CD4-positive, alpha-beta T cell (primary cell): ENCODE measurements around the gene SH3GL2. TPM values are rescaled to one million over a fixed set of nuclear protein-coding genes. Genes with fewer than 3 reads are reported as not detected.

Experiments
- ATAC-seq: fragments of 200-7000 bp; cut with Tn5 transposase; one replicate; pipeline ENCODE4 v1.10.0; 2022; ENCODE audit warnings: mild to moderate bottlenecking; ENCODE audit not compliant: poor library complexity
- CTCF ChIA-PET: fragments of 350-600 bp; sonication (Branson Sonifier 250); formaldehyde crosslinking; loops from one replicate; lab custom pipeline; 2021; ENCODE audit warnings: antibody characterized with exemption, inconsistent platforms; lab: Charles Lee
- POLR2A ChIA-PET: fragments of 350-600 bp; sonication (Branson Sonifier 250); formaldehyde crosslinking; loops from one replicate; lab custom pipeline; 2021; ENCODE audit warnings: antibody characterized with exemption, inconsistent platforms; lab: Charles Lee
- DNase-seq, 14 experiments: peaks; one replicate each; pipeline ENCODE4 v3.0.0-alpha.2; 2013 to 2020; ENCODE audit warnings: mixed read lengths in 2 of 14
- H3K27ac ChIP-seq, 2 donors: one replicate each; pipeline versions ENCODE4 v1.5.1 to v1.7.0; 2013; ENCODE audit warnings: low read length in 2 of 2, low read depth in 1 of 2, mild to moderate bottlenecking in 1 of 2
- H3K27me3 ChIP-seq, 2 experiments: 1 replicate in 1 of 2; 2 replicates in 1 of 2; pipeline versions ENCODE4 v1.6.1 to v1.7.0; 2013; ENCODE audit warnings: low read length in 2 of 2, control low read depth in 1 of 2, mild to moderate bottlenecking in 1 of 2, moderate library complexity in 1 of 2; ENCODE audit not compliant: insufficient read depth in 2 of 2, control insufficient read depth in 1 of 2
- H3K36me3 ChIP-seq: one replicate; pipeline ENCODE4 v1.6.1; 2013; ENCODE audit warnings: low read length, control low read depth; ENCODE audit not compliant: insufficient read depth
- H3K4me1 ChIP-seq: one replicate; pipeline ENCODE4 v1.6.1; 2013; ENCODE audit warnings: low read length, control low read depth; ENCODE audit not compliant: insufficient read depth
- H3K4me3 ChIP-seq: one replicate; pipeline ENCODE4 v1.5.1; 2013; ENCODE audit warnings: mild to moderate bottlenecking, low read length, moderate library complexity
- H3K9me3 ChIP-seq, 2 experiments: 1 replicate in 1 of 2; 2 replicates in 1 of 2; pipeline versions ENCODE4 v1.6.1 to v1.7.0; 2013; ENCODE audit warnings: low read length in 2 of 2, mild to moderate bottlenecking in 2 of 2, control low read depth in 1 of 2, moderate library complexity in 1 of 2; ENCODE audit not compliant: control insufficient read depth in 1 of 2, insufficient read depth in 1 of 2
- H3K27ac Mint-ChIP-seq: one replicate; pipeline ENCODE4 v1.8.0; 2020; ENCODE audit warnings: mixed read lengths
- H3K27me3 Mint-ChIP-seq: one replicate; pipeline ENCODE4 v1.8.0; 2021; ENCODE audit warnings: mixed read lengths
- H3K36me3 Mint-ChIP-seq: one replicate; pipeline ENCODE4 v1.8.0; 2021; ENCODE audit warnings: low read depth, mixed read lengths
- H3K4me1 Mint-ChIP-seq: one replicate; pipeline ENCODE4 v1.8.0; 2021; ENCODE audit warnings: low read depth, mixed read lengths
- H3K4me3 Mint-ChIP-seq: one replicate; pipeline ENCODE4 v1.8.0; 2020; ENCODE audit warnings: mild to moderate bottlenecking, mixed read lengths
- H3K9me3 Mint-ChIP-seq: one replicate; pipeline ENCODE4 v1.8.0; 2020; ENCODE audit warnings: mixed read lengths
- intact Hi-C, 2 experiments: fragments of 100-400 bp; cut with DNase I in 1 of 2; cut with micrococcal nuclease in 1 of 2; formaldehyde crosslinking; loops; one replicate each; pipeline versions ENCODE4 v1.15.1 to v1.9.0; 2023 to 2025; cut with DNase I, micrococcal nuclease
- total RNA-seq, 174 experiments: library from RNA in 2 of 174; stranded (reverse) in 2 of 174; gene quantifications; one replicate each; pipeline ENCODE4 v1.2.3 and lab custom pipeline; 2021 to 2026
- TF ChIP-seq, protein P1 (sequence below): fragments of 200-600 bp; IDR thresholded peaks from one replicate; pipeline ENCODE4 v1.8.0; 2022; ENCODE audit warnings: antibody characterized with exemption, mild to moderate bottlenecking

Gene SH3GL2
- total RNA-seq, 2 experiments from 2014 or later: not detected

- H3K27ac ChIP-seq: no peak overlapping the region
- H3K27ac Mint-ChIP-seq: no peak overlapping the region
- TF ChIP-seq, protein P1, sequence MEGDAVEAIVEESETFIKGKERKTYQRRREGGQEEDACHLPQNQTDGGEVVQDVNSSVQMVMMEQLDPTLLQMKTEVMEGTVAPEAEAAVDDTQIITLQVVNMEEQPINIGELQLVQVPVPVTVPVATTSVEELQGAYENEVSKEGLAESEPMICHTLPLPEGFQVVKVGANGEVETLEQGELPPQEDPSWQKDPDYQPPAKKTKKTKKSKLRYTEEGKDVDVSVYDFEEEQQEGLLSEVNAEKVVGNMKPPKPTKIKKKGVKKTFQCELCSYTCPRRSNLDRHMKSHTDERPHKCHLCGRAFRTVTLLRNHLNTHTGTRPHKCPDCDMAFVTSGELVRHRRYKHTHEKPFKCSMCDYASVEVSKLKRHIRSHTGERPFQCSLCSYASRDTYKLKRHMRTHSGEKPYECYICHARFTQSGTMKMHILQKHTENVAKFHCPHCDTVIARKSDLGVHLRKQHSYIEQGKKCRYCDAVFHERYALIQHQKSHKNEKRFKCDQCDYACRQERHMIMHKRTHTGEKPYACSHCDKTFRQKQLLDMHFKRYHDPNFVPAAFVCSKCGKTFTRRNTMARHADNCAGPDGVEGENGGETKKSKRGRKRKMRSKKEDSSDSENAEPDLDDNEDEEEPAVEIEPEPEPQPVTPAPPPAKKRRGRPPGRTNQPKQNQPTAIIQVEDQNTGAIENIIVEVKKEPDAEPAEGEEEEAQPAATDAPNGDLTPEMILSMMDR: no peak
- no peaks in the 10 kb centered on the region for H3K36me3 ChIP-seq
- no peaks in the 10 kb centered on the region for H3K36me3 Mint-ChIP-seq
- POLR2A ChIA-PET: no interaction called here
- intact Hi-C loops: no loop called here
- H3K9me3 Mint-ChIP-seq: peaks cover 3% of the 10 kb centered on the region
- no peaks in the 10 kb centered on the region for H3K4me1 ChIP-seq
- no peak for DNase-seq
- no peak overlapping the region for H3K4me3 ChIP-seq
- CTCF ChIA-PET: no interaction called here
- no peak overlapping the region for H3K4me3 Mint-ChIP-seq
- peaks cover 4% of the 10 kb centered on the region for H3K4me1 Mint-ChIP-seq
- no peak for ATAC-seq
- H3K27me3 ChIP-seq: peaks cover 21 to 24% of the 10 kb centered on the region in 2 experiments
- peaks cover 43% of the 10 kb centered on the region for H3K27me3 Mint-ChIP-seq
- peaks cover 0 to 9% of the 10 kb centered on the region in 2 experiments for H3K9me3 ChIP-seq
Observed at GRCh38 chr9:17580119-17580518, 1.3 kb downstream of the SH3GL2 start.

- ATAC-seq: no peak
- Histone ChIP-seq H3K4me3 (no peak overlapping the region), H3K27ac (no peak overlapping the region), H3K4me1 (no peaks in the 10 kb centered on the region), H3K27me3 (peaks cover 0 to 4% of the 10 kb centered on the region in 2 experiments), H3K36me3 (no peaks in the 10 kb centered on the region), H3K9me3 (peaks cover 0 to 12% of the 10 kb centered on the region in 2 experiments)
- H3K4me3 Mint-ChIP-seq: no peak overlapping the region
- intact Hi-C loops: no loop called here
- TF ChIP-seq, protein P1: no peak
- DNase-seq: no peak
- H3K27ac Mint-ChIP-seq: no peak overlapping the region
- no peaks in the 10 kb centered on the region for H3K4me1 Mint-ChIP-seq
- POLR2A ChIA-PET: no interaction called here
- no peaks in the 10 kb centered on the region for H3K27me3 Mint-ChIP-seq
- CTCF ChIA-PET: no interaction called here
- no peaks in the 10 kb centered on the region for H3K36me3 Mint-ChIP-seq
- peaks cover 2% of the 10 kb centered on the region for H3K9me3 Mint-ChIP-seq
Observed at GRCh38 chr9:17587113-17587512, 8.2 kb downstream of the SH3GL2 start.

DNA sequence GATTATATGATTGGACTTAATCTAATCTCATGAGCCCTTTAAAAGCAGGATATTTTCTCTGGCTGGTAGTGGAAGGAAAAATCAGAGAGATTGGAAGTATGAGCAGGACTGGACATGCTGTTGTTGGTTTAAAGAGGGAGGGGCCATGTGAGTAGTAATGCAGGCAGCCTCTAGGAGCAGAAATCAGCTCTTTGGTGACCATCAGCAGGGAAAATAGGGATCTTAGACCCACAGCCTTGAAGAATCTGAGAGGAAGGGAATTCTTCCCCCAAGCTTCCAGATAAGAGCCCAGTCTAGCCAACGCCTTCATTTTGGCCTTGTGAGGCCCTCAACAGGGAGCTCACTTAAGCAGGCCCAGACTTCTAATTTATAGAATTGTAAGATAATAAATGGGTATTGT lies 9.5 kb downstream of the SH3GL2 start:
- Mint-ChIP-seq H3K9me3 (peaks cover 2% of the 10 kb centered on the region), H3K4me1 (no peaks in the 10 kb centered on the region), H3K27ac (no peak overlapping the region), H3K4me3 (no peak overlapping the region), H3K27me3 (no peaks in the 10 kb centered on the region), H3K36me3 (no peaks in the 10 kb centered on the region)
- Histone ChIP-seq H3K36me3 (no peaks in the 10 kb centered on the region), H3K4me1 (no peaks in the 10 kb centered on the region), H3K4me3 (no peak overlapping the region), H3K9me3 (peaks cover 0 to 12% of the 10 kb centered on the region in 2 experiments), H3K27me3 (no peaks in the 10 kb centered on the region), H3K27ac (no peak overlapping the region)
- TF ChIP-seq, protein P1: no peak
- ATAC-seq: no peak
- CTCF ChIA-PET: no interaction called here
- intact Hi-C loops: no loop called here
- no peak for DNase-seq
- POLR2A ChIA-PET: no interaction called here
